Tibial nerve (tissue), 4 donors: ENCODE measurements around the gene RGPD6. TPM values are rescaled to one million over a fixed set of nuclear protein-coding genes. Genes with fewer than 3 reads are reported as not detected.
A peak's percentile ranks its signal among the peaks of the same experiment; 100 is the strongest.
"Not testable (repeated sequence)": the region's sequence is repeated elsewhere in the genome, so short reads cannot be mapped to it uniquely, and the experiment has no call there.

ENCODE experiments used
- DNase-seq, 2 donors: peaks; one replicate each; pipeline ENCODE4 v3.0.0-alpha.2; 2019; ENCODE audit warnings: low spot score in 2 of 2
- H3K27ac ChIP-seq, 4 donors: fragments of 200-600 bp; sonication (generic) in 3 of 4; one replicate each; pipeline ENCODE4 v1.5.1; 2017 to 2019; ENCODE audit warnings: mild to moderate bottlenecking in 1 of 4
- H3K27me3 ChIP-seq, 2 donors: fragments of 200-600 bp; sonication (generic) in 1 of 2; one replicate each; pipeline versions ENCODE4 v1.5.1 to v1.6.0; 2017 to 2019
- H3K36me3 ChIP-seq, 3 donors: fragments of 200-600 bp; sonication (generic); one replicate each; pipeline ENCODE4 v1.5.1; 2018 to 2019
- H3K4me1 ChIP-seq, 4 donors: fragments of 200-600 bp; sonication (generic) in 3 of 4; one replicate each; pipeline ENCODE4 v1.5.1; 2017 to 2019
- H3K4me3 ChIP-seq, 4 donors: fragments of 200-600 bp; sonication (generic) in 3 of 4; one replicate each; pipeline ENCODE4 v1.5.1; 2017 to 2019; ENCODE audit warnings: mild to moderate bottlenecking in 1 of 4, moderate library complexity in 1 of 4
- H3K9me3 ChIP-seq, 4 donors: fragments of 200-600 bp; sonication (generic) in 3 of 4; one replicate each; pipeline ENCODE4 v1.5.1; 2017 to 2019
- WGBS, 2 donors: methylation state at CpG; one replicate each; pipeline ENCODE4 v1.1.5; 2018; 5-methylcytosine and 5-hydroxymethylcytosine counted together
- total RNA-seq, 4 donors: library from RNA; depleted of rRNA; stranded (reverse); fragments of >200 nt; gene quantifications; one replicate each; pipeline ENCODE4 v1.1.0, GENCODE V29; 2016

Gene RGPD6
- total RNA-seq = 10 to 100 TPM; 45.9 to 64.0 (median 51.8) TPM

- H3K27me3 ChIP-seq, H3K4me3 ChIP-seq, H3K4me1 ChIP-seq, DNase-seq, H3K27ac ChIP-seq, H3K9me3 ChIP-seq, H3K36me3 ChIP-seq: not testable (repeated sequence)
- no CpG with 5 or more reads among the region's 70 CpGs for WGBS, 2 donors
Observed at GRCh38 chr2:110576763-110577416, at the start of gene RGPD6. Gene RGPD6 (minus strand): TSS chr2:110577222. CDS start chr2:110577024, 198 bp downstream.

DNA sequence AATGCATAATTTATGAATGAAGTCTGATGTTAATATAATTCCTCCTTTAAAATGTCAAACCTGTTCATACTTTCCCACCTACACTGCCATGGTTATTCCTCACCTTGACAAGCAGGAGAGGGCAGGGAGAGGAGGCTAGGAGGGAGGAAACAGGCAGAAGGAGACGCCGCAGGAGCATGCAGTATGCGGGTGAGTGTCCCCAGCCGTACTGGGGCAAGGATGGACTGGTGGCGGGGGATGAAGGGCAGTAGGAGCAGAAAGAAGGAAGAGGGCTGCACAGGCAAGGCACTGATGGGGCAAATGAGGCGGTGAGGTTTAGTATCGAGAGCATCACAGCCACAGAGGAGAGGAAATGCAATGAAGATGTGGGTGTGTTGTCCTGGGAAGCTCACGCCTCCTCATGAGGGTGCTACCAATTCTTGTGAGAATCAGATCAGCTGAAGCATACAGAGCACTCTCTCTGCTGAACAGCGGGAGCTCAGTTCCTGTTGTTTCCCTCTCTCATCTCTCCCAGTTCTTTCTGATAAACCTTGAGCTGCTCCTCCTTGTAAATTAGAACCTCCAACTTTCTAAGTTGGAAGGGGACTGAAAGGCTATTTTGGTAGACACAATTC is 42.4 kb upstream of the RGPD6 start:
- WGBS, 2 donors = 65 to 71% methylated on average over 1 to 2 of the region's 9 CpGs
- H3K36me3 ChIP-seq, H3K9me3 ChIP-seq, H3K27me3 ChIP-seq, H3K4me1 ChIP-seq, DNase-seq, H3K27ac ChIP-seq, H3K4me3 ChIP-seq: not testable (repeated sequence)

- WGBS, 2 donors = no CpG with 5 or more reads among the region's 1 CpG
- H3K9me3 ChIP-seq, H3K36me3 ChIP-seq, H3K4me1 ChIP-seq, H3K4me3 ChIP-seq, DNase-seq, H3K27me3 ChIP-seq, H3K27ac ChIP-seq: not testable (repeated sequence)
Observed at GRCh38 chr2:110613927-110614326, 36.9 kb upstream of the RGPD6 start.

GRCh38 chr2:110610613-110611250 is 33.7 kb upstream of the RGPD6 start:
- not testable (repeated sequence) for H3K27ac ChIP-seq
- WGBS, 2 donors = no CpG with 5 or more reads among the region's 94 CpGs

DNA sequence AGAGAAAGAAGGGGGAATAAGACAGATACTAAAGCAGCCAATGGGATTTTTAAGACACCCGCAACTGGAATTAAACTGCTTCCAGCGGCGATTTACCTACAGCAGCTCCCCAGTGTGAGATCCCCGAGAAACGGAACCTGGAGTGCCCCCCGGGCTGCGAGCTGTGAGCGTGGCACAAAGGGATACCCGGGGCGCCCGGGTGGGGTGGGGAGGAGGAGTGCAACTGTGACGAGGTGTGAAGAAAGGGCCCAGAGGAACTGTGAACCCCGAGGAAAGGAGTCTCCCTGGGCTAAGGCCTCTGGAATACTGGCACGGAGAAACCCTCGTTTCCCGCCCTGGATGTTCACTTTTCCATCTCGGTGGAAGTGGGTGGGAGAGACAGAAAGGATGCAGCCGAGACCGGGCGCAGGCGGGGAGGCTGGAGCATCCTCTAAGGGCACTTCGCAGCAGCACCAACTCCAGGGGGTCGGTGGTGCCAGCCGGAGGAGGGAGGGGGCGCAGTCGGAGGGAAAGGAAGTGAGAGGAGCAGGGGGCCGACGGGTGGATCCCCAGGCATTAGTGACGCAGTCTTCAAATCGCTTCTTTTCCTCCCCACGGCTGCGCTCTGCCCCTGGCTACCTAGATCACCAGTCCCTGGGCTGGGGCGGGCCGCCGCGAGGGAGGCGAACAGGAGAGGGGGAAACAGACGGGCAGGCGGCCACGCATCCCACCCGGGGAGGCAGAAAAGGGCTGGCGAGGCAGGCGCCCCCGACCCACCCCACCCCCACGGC is 33.0 kb upstream of the RGPD6 start:
- H3K27me3 ChIP-seq, H3K36me3 ChIP-seq, H3K4me1 ChIP-seq, H3K9me3 ChIP-seq, H3K27ac ChIP-seq, DNase-seq: not testable (repeated sequence)
- peak overlapping the region in 1 of 4 donors; percentile 37 for H3K4me3 ChIP-seq
- WGBS, 2 donors = 0% methylated on average over 3 of the region's 45 CpGs

More at GRCh38 chr2:110610613-110611250, 33.7 kb upstream of the RGPD6 start:
- peak overlapping the region in 1 of 4 donors; percentile 37 for H3K4me3 ChIP-seq
- not testable (repeated sequence) for H3K27me3 ChIP-seq, H3K9me3 ChIP-seq, H3K4me1 ChIP-seq, DNase-seq, H3K36me3 ChIP-seq

- not testable (repeated sequence) for DNase-seq, H3K4me3 ChIP-seq, H3K27me3 ChIP-seq, H3K9me3 ChIP-seq, H3K27ac ChIP-seq, H3K4me1 ChIP-seq, H3K36me3 ChIP-seq
- no CpG with 5 or more reads among the region's 8 CpGs for WGBS, 2 donors
Observed at GRCh38 chr2:110608788-110609502, 31.9 kb upstream of the RGPD6 start.

DNA sequence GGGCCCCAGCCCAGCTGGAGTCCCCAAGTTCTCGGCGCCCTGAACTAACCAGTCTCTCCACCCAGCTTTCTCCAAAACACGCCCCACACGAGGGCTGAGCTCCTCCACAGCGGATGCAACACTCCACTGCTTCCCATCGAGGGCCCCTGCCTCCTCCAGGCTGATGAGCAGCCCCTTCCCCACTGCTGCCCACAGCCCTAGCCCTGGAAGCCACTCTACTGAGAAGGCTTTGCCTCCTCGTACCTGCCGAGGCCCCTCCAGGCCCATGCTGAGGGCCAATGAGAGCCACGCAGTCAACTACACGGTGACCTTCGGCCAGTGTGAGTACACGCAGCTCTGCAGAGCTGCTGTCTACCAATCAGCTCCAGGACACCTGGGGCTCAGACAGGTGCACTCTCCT is 28.0 kb upstream of the RGPD6 start:
- 73 to 86% methylated on average over 5 to 6 of the region's 12 CpGs for WGBS, 2 donors
- not testable (repeated sequence) for H3K4me3 ChIP-seq, H3K36me3 ChIP-seq, H3K4me1 ChIP-seq, H3K9me3 ChIP-seq, DNase-seq, H3K27ac ChIP-seq, H3K27me3 ChIP-seq

GRCh38 chr2:110603917-110604591 is 27.0 kb upstream of the RGPD6 start:
- 80% methylated on average over 1 of the region's 8 CpGs; no CpG with 5 or more reads in 1 of the 2 donors for WGBS, 2 donors
- not testable (repeated sequence) for H3K27me3 ChIP-seq

GRCh38 chr2:110602139-110602538 is 25.1 kb upstream of the RGPD6 start:
- H3K4me1 ChIP-seq, H3K4me3 ChIP-seq: not testable (repeated sequence)
- 94% methylated on average over 5 of the region's 9 CpGs; no CpG with 5 or more reads in 1 of the 2 donors for WGBS, 2 donors

More at GRCh38 chr2:110603917-110604591, 27.0 kb upstream of the RGPD6 start:
- not testable (repeated sequence) for H3K9me3 ChIP-seq, H3K36me3 ChIP-seq, H3K4me3 ChIP-seq, H3K27ac ChIP-seq, DNase-seq, H3K4me1 ChIP-seq

GRCh38 chr2:110591973-110592372 is 15.0 kb upstream of the RGPD6 start:
- H3K4me3 ChIP-seq, H3K9me3 ChIP-seq, DNase-seq, H3K36me3 ChIP-seq, H3K27ac ChIP-seq, H3K4me1 ChIP-seq, H3K27me3 ChIP-seq: not testable (repeated sequence)
- no CpG with 5 or more reads among the region's 2 CpGs for whole genome bisulfite sequencing, 2 donors

More at GRCh38 chr2:110602139-110602538, 25.1 kb upstream of the RGPD6 start:
- not testable (repeated sequence) for DNase-seq, H3K36me3 ChIP-seq, H3K27me3 ChIP-seq, H3K9me3 ChIP-seq, H3K27ac ChIP-seq

- not testable (repeated sequence) for H3K27ac ChIP-seq, H3K36me3 ChIP-seq, H3K4me3 ChIP-seq, H3K9me3 ChIP-seq, H3K4me1 ChIP-seq, H3K27me3 ChIP-seq, DNase-seq
- WGBS, 2 donors = no CpG with 5 or more reads among the region's 15 CpGs
Observed at GRCh38 chr2:110589677-110590330, 12.8 kb upstream of the RGPD6 start.

DNA sequence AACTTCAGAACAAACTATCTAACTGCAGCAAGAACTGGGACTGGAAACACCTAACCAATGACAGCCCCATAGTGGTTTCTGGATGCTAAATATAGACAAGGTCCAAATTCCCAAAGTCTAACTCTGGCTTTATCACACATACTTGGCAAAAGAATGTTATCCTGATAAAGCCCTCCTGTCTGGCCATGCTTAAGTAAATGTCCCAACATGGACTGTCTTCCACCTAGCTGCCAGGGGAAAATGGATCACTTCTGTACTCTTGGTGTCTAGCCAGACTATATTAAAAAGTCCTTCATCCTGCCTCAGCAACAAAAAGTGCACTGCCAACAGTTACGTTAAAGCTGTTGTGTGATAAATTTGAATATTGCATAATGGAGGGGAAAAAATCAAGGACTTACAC is 11.5 kb upstream of the RGPD6 start:
- not testable (repeated sequence) for H3K27ac ChIP-seq, H3K36me3 ChIP-seq, DNase-seq, H3K4me3 ChIP-seq, H3K9me3 ChIP-seq, H3K4me1 ChIP-seq, H3K27me3 ChIP-seq
- no CpG with 5 or more reads among the region's 1 CpG for WGBS, 2 donors
